HL-60 (cell line): Measurements from ENCODE around the gene LRRN2.

Experiments
- DNase-seq, 2 experiments: peaks; one replicate each; pipeline ENCODE4 v3.0.0-alpha.2; 2010 to 2020; ENCODE audit warnings: low read depth in 1 of 2, low spot score in 1 of 2
- H3K27ac ChIP-seq: fragments of 250-450 bp; sonication (Bioruptor Pico); replicated peaks from 2 replicates; pipeline ENCODE4 v1.5.1; 2020; ENCODE audit warnings: mild to moderate bottlenecking, moderate library complexity
- H3K27me3 ChIP-seq: fragments of 250-450 bp; sonication (Bioruptor Pico); 2 replicates; pipeline ENCODE4 v1.5.1; 2021; ENCODE audit warnings: mild to moderate bottlenecking, moderate library complexity; ENCODE audit not compliant: insufficient read depth, poor library complexity, severe bottlenecking
- H3K4me3 ChIP-seq: replicated peaks from 2 replicates; pipeline ENCODE4 v1.5.1; 2011; ENCODE audit warnings: mild to moderate bottlenecking, control low read depth, low read length; ENCODE audit not compliant: insufficient read depth
- GABPA ChIP-seq: IDR thresholded peaks from 2 replicates; pipeline ENCODE4 v1.6.1; 2012; ENCODE audit warnings: low read depth
- POLR2AphosphoS5 ChIP-seq: IDR thresholded peaks from 2 replicates; pipeline ENCODE4 v1.6.1; 2012; ENCODE audit warnings: low read depth
- REST ChIP-seq: IDR thresholded peaks from 2 replicates; pipeline ENCODE4 v1.6.1; 2012; ENCODE audit warnings: low read depth; ENCODE audit not compliant: insufficient replicate concordance
- SPI1 ChIP-seq: IDR thresholded peaks from 2 replicates; pipeline ENCODE4 v1.6.1; 2012; ENCODE audit warnings: low read depth, mild to moderate bottlenecking, borderline replicate concordance
- TF ChIP-seq, protein P1 (sequence below): IDR thresholded peaks from one replicate; pipeline ENCODE4 v1.5.1; 2011; ENCODE audit warnings: low read length, control low read depth, inconsistent platforms; ENCODE audit not compliant: insufficient read depth

LRRN2 gene

DNA sequence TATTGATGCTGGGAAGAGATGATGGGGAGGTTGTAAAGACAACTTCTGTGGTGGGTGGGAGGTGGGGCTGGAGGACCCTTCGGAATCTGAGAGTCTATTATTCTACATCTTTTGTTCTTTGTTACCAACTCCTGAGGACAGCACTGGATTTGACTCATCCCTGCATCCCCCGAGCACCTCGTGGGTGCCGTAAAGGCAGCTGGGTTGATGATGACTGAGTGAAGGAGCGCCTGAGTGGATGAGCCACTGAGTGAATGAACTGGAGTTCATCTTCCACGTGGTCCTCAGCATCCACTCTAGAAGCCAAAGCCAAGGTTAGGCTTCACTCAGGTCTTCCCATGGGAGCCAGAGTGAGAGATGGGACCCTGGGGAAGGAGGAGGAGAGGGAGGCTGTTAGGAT lies 77.6 kb downstream of the LRRN2 start:
- Histone ChIP-seq H3K4me3 (no peak overlapping the region), H3K27ac (no peak overlapping the region), H3K27me3 (no peaks in the 10 kb centered on the region)
- no peak for DNase-seq
- TF ChIP-seq REST (no peak), POLR2AphosphoS5 (no peak), GABPA (no peak), SPI1 (no peak)
- TF ChIP-seq, protein P1, sequence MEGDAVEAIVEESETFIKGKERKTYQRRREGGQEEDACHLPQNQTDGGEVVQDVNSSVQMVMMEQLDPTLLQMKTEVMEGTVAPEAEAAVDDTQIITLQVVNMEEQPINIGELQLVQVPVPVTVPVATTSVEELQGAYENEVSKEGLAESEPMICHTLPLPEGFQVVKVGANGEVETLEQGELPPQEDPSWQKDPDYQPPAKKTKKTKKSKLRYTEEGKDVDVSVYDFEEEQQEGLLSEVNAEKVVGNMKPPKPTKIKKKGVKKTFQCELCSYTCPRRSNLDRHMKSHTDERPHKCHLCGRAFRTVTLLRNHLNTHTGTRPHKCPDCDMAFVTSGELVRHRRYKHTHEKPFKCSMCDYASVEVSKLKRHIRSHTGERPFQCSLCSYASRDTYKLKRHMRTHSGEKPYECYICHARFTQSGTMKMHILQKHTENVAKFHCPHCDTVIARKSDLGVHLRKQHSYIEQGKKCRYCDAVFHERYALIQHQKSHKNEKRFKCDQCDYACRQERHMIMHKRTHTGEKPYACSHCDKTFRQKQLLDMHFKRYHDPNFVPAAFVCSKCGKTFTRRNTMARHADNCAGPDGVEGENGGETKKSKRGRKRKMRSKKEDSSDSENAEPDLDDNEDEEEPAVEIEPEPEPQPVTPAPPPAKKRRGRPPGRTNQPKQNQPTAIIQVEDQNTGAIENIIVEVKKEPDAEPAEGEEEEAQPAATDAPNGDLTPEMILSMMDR: no peak

DNA sequence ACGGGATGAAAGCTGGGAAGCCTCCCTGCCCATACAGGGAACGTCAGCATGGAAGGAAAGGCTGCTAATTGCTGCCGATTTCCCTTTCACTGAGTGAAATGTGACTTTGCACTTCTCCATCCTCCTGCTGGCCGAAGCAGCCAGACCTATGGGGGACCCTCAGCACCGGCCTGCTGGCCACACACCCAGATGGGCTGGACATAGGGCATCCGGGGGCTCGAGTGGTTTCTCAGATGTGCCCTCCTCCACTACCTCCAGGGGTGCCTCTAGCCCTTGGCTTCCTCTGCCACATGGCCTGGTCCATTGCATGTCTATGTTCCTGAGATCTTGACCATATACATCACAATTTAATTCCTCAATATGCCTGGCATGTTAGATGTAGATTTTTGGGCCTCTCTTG lies 79.7 kb downstream of the LRRN2 start:
- DNase-seq: no peak
- no peaks in the 10 kb centered on the region for H3K27me3 ChIP-seq
- H3K4me3 ChIP-seq: no peak overlapping the region
- no peak overlapping the region for H3K27ac ChIP-seq
- TF ChIP-seq, protein P1: no peak
- no peak for TF ChIP-seq POLR2AphosphoS5
- TF ChIP-seq GABPA: no peak
- TF ChIP-seq SPI1: no peak
- TF ChIP-seq REST: no peak

- no peak overlapping the region for H3K4me3 ChIP-seq
- no peak overlapping the region for H3K27ac ChIP-seq
- DNase-seq: no peak
- H3K27me3 ChIP-seq: no peaks in the 10 kb centered on the region
- TF ChIP-seq, protein P1: no peak
- no peak for TF ChIP-seq SPI1
- no peak for TF ChIP-seq REST
- no peak for TF ChIP-seq GABPA
- no peak for TF ChIP-seq POLR2AphosphoS5
These were observed 82.5 kb downstream of the LRRN2 start for GRCh38 chr1:204602871-204603542.
